Large intestine (tissue), 3 donors: Measurements from ENCODE around the gene MIPOL1. TPM values are rescaled to one million over a fixed set of nuclear protein-coding genes. Genes with fewer than 3 reads are reported as not detected.

Source experiments
- DNase-seq, 2 donors: peaks; one replicate each; pipeline versions ENCODE4 v3.0.0 to v3.0.0-alpha.2; 2013
- H3K27ac ChIP-seq: one replicate; pipeline ENCODE4 v1.5.1; 2013; ENCODE audit warnings: low read length
- H3K27me3 ChIP-seq: 2 replicates; pipeline ENCODE4 v1.6.1; 2013; ENCODE audit warnings: low read length; ENCODE audit not compliant: control insufficient read depth, insufficient read depth
- H3K36me3 ChIP-seq: 2 replicates; pipeline ENCODE4 v1.6.1; 2013; ENCODE audit warnings: low read length; ENCODE audit not compliant: control insufficient read depth, insufficient read depth
- H3K4me1 ChIP-seq: one replicate; pipeline ENCODE4 v1.6.1; 2013; ENCODE audit warnings: low read length; ENCODE audit not compliant: control insufficient read depth, insufficient read depth
- H3K4me3 ChIP-seq: one replicate; pipeline ENCODE4 v1.5.1; 2013; ENCODE audit warnings: low read length
- H3K9me3 ChIP-seq: one replicate; pipeline ENCODE4 v1.6.1; 2013; ENCODE audit warnings: mild to moderate bottlenecking, low read depth, low read length, moderate library complexity; ENCODE audit not compliant: control insufficient read depth
- WGBS: methylation state at CpG from one replicate; pipeline ENCODE4 v1.1.5; 2013; ENCODE audit warnings: low lambda C conversion rate; ENCODE audit not compliant: insufficient coverage; 5-methylcytosine and 5-hydroxymethylcytosine counted together
- polyA plus RNA-seq: library from polyadenylated mRNA; unstranded; fragments of 120-200 nt; gene quantifications from one replicate; pipeline ENCODE4 v1.2.1, GENCODE V29; 2013

The MIPOL1 gene
- polyA plus RNA-seq, 1 donor = 10.0 TPM

GRCh38 chr14:37580146-37580545, 382.4 kb downstream of the MIPOL1 start:
- Histone ChIP-seq H3K4me3 (no peak overlapping the region), H3K36me3 (no peaks in the 10 kb centered on the region), H3K27me3 (peaks cover 24% of the 10 kb centered on the region), H3K9me3 (no peaks in the 10 kb centered on the region), H3K4me1 (no peaks in the 10 kb centered on the region), H3K27ac (no peak overlapping the region)
- no CpG with 5 or more reads among the region's 2 CpGs for WGBS
- DNase-seq = no peak

- Histone ChIP-seq H3K27ac (peak overlapping the region; percentile 97), H3K9me3 (no peaks in the 10 kb centered on the region), H3K4me1 (peaks cover 10% of the 10 kb centered on the region), H3K36me3 (peaks cover 4% of the 10 kb centered on the region), H3K27me3 (peaks cover 49% of the 10 kb centered on the region), H3K4me3 (peak overlapping the region; percentile 66)
- 10% methylated on average over 2 of the region's 67 CpGs for WGBS
- DNase-seq = peak in 1 of 2 donors; percentile 84
Measured at GRCh38 chr14:37583358-37584210, 385.8 kb downstream of the MIPOL1 start.

- peak overlapping the region; percentile 34 for H3K4me3 ChIP-seq
- DNase-seq = peak; percentile 81 to 91
- H3K4me1 ChIP-seq = peaks cover 10% of the 10 kb centered on the region
- H3K27ac ChIP-seq = peak overlapping the region; percentile 97
- peaks cover 51% of the 10 kb centered on the region for H3K27me3 ChIP-seq
- no peaks in the 10 kb centered on the region for H3K9me3 ChIP-seq
- peaks cover 4% of the 10 kb centered on the region for H3K36me3 ChIP-seq
- WGBS = no CpG with 5 or more reads among the region's 62 CpGs
Measured at GRCh38 chr14:37584211-37585100, 386.7 kb downstream of the MIPOL1 start.

DNA sequence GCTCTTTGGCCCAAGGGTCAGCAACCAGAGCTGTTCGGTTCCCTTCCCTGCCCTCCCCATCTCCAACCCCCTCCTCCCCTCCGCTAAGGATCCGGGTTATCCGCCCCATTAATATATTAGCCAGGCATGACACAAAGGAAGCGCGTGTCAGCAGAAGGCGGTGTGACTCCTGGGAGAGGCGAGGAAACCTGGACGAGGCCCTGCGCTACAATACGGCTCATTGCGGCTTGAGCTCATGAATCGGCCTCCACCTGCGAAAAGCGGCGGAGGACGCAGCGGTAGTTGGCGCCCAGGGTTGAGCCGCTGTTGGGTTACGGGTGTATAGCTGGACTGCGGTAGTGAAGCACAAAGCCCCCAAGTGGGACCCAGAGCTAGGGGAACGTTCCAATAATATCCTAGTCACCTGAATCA, 387.4 kb downstream of the MIPOL1 start:
- WGBS = no CpG with 5 or more reads among the region's 23 CpGs
- H3K9me3 ChIP-seq = no peaks in the 10 kb centered on the region
- peak; percentile 63 to 87 for DNase-seq
- H3K27ac ChIP-seq = peak overlapping the region; percentile 97
- H3K4me1 ChIP-seq = peaks cover 10% of the 10 kb centered on the region
- peaks cover 52% of the 10 kb centered on the region for H3K27me3 ChIP-seq
- peaks cover 4% of the 10 kb centered on the region for H3K36me3 ChIP-seq
- H3K4me3 ChIP-seq = peak overlapping the region; percentile 34

DNA sequence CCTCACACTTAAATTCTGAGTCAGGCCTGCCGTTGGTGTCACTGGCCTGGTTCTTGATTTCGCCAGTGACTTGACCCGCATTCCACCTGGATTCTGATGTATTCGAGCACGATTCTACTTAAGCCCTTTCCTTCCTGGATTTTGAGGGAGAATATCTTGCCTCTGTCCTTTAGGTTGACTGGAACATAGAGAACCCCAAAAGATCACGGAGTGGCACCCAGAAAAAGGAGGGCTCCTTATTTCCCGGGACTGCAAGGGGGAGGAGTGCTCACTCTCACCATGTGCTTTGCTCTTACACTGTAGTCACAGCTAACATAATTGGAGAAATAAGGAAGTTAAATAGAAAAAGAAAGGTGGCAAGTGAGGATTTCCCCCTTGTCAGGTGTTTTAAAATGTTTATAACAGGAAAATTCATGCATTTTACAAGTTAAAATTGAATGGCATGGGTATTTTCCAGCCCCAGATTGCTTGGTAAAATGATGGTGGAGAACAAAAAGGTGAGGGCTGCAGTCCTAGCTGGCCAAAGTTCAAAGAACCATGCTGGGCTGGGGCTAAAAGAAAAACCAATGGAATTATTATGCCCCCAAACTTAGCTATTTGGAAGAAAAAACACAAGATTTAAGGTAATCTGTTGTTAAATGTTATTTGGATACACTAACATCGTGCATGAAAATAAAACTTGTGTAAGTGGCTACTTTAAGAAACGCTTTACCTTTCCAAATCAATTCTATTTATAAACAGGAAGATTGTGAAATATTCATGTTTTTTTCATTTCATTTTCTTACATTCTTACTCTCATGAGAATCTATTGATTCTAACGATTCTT, 388.4 kb downstream of the MIPOL1 start:
- peak in 1 of 2 donors; percentile 83 for DNase-seq
- H3K9me3 ChIP-seq = no peaks in the 10 kb centered on the region
- peaks cover 4% of the 10 kb centered on the region for H3K36me3 ChIP-seq
- H3K27ac ChIP-seq = peak overlapping the region; percentile 97
- WGBS = 4% methylated on average over 3 of the region's 10 CpGs
- H3K4me1 ChIP-seq = peaks cover 10% of the 10 kb centered on the region
- peak overlapping the region; percentile 5 for H3K4me3 ChIP-seq
- H3K27me3 ChIP-seq = peaks cover 61% of the 10 kb centered on the region

GRCh38 chr14:37586797-37587130, 389.0 kb downstream of the MIPOL1 start:
- Histone ChIP-seq H3K4me3 (no peak overlapping the region), H3K27ac (peak overlapping the region; percentile 97), H3K36me3 (peaks cover 4% of the 10 kb centered on the region), H3K9me3 (no peaks in the 10 kb centered on the region), H3K27me3 (peaks cover 67% of the 10 kb centered on the region), H3K4me1 (peaks cover 10% of the 10 kb centered on the region)
- no peak for DNase-seq
- WGBS = 0% methylated on average over 1 of the region's 1 CpG

GRCh38 chr14:37587131-37587803, 389.5 kb downstream of the MIPOL1 start:
- peak in 1 of 2 donors; percentile 57 for DNase-seq
- peaks cover 10% of the 10 kb centered on the region for H3K4me1 ChIP-seq
- H3K27ac ChIP-seq = peak overlapping the region; percentile 97
- H3K36me3 ChIP-seq = peaks cover 4% of the 10 kb centered on the region
- no CpG with 5 or more reads among the region's 4 CpGs for WGBS
- H3K27me3 ChIP-seq = peaks cover 70% of the 10 kb centered on the region
- no peaks in the 10 kb centered on the region for H3K9me3 ChIP-seq
- H3K4me3 ChIP-seq = peak overlapping the region; percentile 77

DNA sequence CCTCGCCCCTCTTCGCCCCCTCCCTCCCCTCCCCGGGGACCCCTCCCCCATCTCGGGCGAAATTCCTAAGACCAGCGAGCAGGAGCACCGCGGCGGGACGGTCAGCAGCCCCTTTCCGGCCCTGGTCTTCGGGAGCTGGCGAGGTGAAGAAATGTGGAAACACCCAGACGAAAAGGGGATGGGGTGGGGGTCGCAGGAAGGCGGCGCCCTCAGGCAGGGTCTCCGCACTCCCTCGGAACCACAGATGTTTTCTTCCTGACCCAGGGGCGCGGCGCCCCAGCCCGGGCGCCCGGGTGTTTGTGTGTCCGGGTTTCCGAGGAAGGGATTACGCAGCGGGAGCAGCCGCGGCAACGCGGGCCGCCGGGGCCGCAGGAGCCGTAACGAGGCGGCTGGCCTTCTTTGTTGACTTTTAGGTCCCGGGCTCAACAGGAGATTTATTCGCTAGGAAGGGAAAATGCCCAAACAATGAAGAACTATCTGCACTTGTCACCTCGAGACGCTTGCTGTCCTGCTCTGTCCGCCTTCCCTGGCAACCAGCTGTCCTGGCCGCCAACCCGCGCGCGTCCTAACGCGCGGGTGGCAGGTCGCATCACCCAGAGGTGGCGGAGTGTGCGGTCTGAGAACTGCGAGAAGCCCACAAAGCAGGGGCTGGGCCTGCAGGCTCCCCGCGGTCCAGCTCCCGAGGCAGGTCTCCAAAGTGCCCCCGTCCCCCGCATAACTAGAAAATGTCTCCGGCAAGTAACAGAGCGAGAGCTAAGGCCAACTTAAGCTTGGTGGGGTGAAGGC, 390.3 kb downstream of the MIPOL1 start:
- Histone ChIP-seq H3K4me3 (peak overlapping the region; percentile 77), H3K36me3 (peaks cover 4% of the 10 kb centered on the region), H3K27me3 (peaks cover 78% of the 10 kb centered on the region), H3K9me3 (no peaks in the 10 kb centered on the region), H3K4me1 (peaks cover 10% of the 10 kb centered on the region), H3K27ac (peak overlapping the region; percentile 97)
- WGBS = no CpG with 5 or more reads among the region's 63 CpGs
- DNase-seq = peak in 1 of 2 donors; percentile 64

GRCh38 chr14:37588667-37588955, 390.9 kb downstream of the MIPOL1 start:
- Histone ChIP-seq H3K27me3 (peaks cover 79% of the 10 kb centered on the region), H3K4me3 (peak overlapping the region; percentile 77), H3K4me1 (peaks cover 10% of the 10 kb centered on the region), H3K27ac (peak overlapping the region; percentile 97), H3K9me3 (no peaks in the 10 kb centered on the region), H3K36me3 (peaks cover 4% of the 10 kb centered on the region)
- no peak for DNase-seq
- WGBS = 0% methylated on average over 3 of the region's 6 CpGs
